ENCODE data around the gene LMAN1L.

The LMAN1L gene

GRCh38 chr15:74839526-74840395 is 27.1 kb downstream of the LMAN1L start:
- no peak overlapping the region for H3K4me3 Mint-ChIP-seq
- no peaks in the 10 kb centered on the region for H3K27me3 Mint-ChIP-seq (ENCODE audit: low read depth)
- no peak overlapping the region for H3K27ac Mint-ChIP-seq
- no peaks in the 10 kb centered on the region for H3K9me3 Mint-ChIP-seq
- H3K36me3 Mint-ChIP-seq (ENCODE audit: low read depth): peaks cover 17% of the 10 kb centered on the region
- peaks cover 28% of the 10 kb centered on the region for H3K4me1 Mint-ChIP-seq (ENCODE audit: low read depth)

- Mint-ChIP-seq H3K27ac (peak overlapping the region; percentile 55), H3K4me3 (peak overlapping the region; percentile 89)
These were observed 28.5 kb downstream of the LMAN1L start for GRCh38 chr15:74840851-74841775.

GRCh38 chr15:74841891-74842373 is 29.3 kb downstream of the LMAN1L start:
- H3K4me1 Mint-ChIP-seq (ENCODE audit: low read depth): peaks cover 39% of the 10 kb centered on the region

More at GRCh38 chr15:74840851-74841775, 28.5 kb downstream of the LMAN1L start:
- Mint-ChIP-seq H3K4me1 (ENCODE audit: low read depth) (peaks cover 37% of the 10 kb centered on the region), H3K27me3 (ENCODE audit: low read depth) (no peaks in the 10 kb centered on the region), H3K9me3 (no peaks in the 10 kb centered on the region), H3K36me3 (ENCODE audit: low read depth) (peaks cover 24% of the 10 kb centered on the region)

GRCh38 chr15:74842581-74843444 is 30.2 kb downstream of the LMAN1L start, which contains the start of gene ULK3:
Gene ULK3 (minus strand): TSS chr15:74843156. CDS start chr15:74843105, 51 bp downstream.
- Mint-ChIP-seq H3K27ac (peak within 1 kb of the TSS; percentile 84), H3K4me3 (peak within 1 kb of the TSS; percentile 89), H3K27me3 (ENCODE audit: low read depth) (no peaks in the 10 kb centered on the region), H3K36me3 (ENCODE audit: low read depth) (peaks cover 31% of the 10 kb centered on the region), H3K4me1 (ENCODE audit: low read depth) (peaks cover 42% of the 10 kb centered on the region), H3K9me3 (no peaks in the 10 kb centered on the region)

More at GRCh38 chr15:74841891-74842373, 29.3 kb downstream of the LMAN1L start:
- Mint-ChIP-seq H3K9me3 (no peaks in the 10 kb centered on the region), H3K27me3 (ENCODE audit: low read depth) (no peaks in the 10 kb centered on the region), H3K36me3 (ENCODE audit: low read depth) (peaks cover 26% of the 10 kb centered on the region), H3K27ac (peak overlapping the region; percentile 55), H3K4me3 (peak overlapping the region; percentile 89)

- H3K4me1 Mint-ChIP-seq (ENCODE audit: low read depth): peaks cover 42% of the 10 kb centered on the region
- peak overlapping the region; percentile 89 for H3K4me3 Mint-ChIP-seq
- H3K9me3 Mint-ChIP-seq: no peaks in the 10 kb centered on the region
- no peaks in the 10 kb centered on the region for H3K27me3 Mint-ChIP-seq (ENCODE audit: low read depth)
- H3K36me3 Mint-ChIP-seq (ENCODE audit: low read depth): peaks cover 35% of the 10 kb centered on the region
- peak overlapping the region; percentile 84 for H3K27ac Mint-ChIP-seq
These were observed 30.8 kb downstream of the LMAN1L start for GRCh38 chr15:74843445-74843828.

- Mint-ChIP-seq H3K4me1 (ENCODE audit: low read depth) (peaks cover 42% of the 10 kb centered on the region), H3K27ac (peak overlapping the region; percentile 84), H3K27me3 (ENCODE audit: low read depth) (no peaks in the 10 kb centered on the region), H3K9me3 (no peaks in the 10 kb centered on the region), H3K4me3 (peak overlapping the region; percentile 89), H3K36me3 (ENCODE audit: low read depth) (peaks cover 37% of the 10 kb centered on the region)
These were observed 31.3 kb downstream of the LMAN1L start for GRCh38 chr15:74843891-74844299.

- Mint-ChIP-seq H3K27me3 (ENCODE audit: low read depth) (no peaks in the 10 kb centered on the region), H3K27ac (peak overlapping the region; percentile 92)
These were observed 31.9 kb downstream of the LMAN1L start for GRCh38 chr15:74844319-74845207.

GRCh38 chr15:74845208-74845568 is 32.6 kb downstream of the LMAN1L start:
- Mint-ChIP-seq H3K36me3 (ENCODE audit: low read depth) (peaks cover 40% of the 10 kb centered on the region), H3K4me3 (peak overlapping the region; percentile 62), H3K4me1 (ENCODE audit: low read depth) (peaks cover 42% of the 10 kb centered on the region), H3K27me3 (ENCODE audit: low read depth) (no peaks in the 10 kb centered on the region), H3K27ac (peak overlapping the region; percentile 92), H3K9me3 (no peaks in the 10 kb centered on the region)

More at GRCh38 chr15:74844319-74845207, 31.9 kb downstream of the LMAN1L start:
- H3K4me3 Mint-ChIP-seq: peak overlapping the region; percentile 62
- peaks cover 42% of the 10 kb centered on the region for H3K4me1 Mint-ChIP-seq (ENCODE audit: low read depth)
- peaks cover 36% of the 10 kb centered on the region for H3K36me3 Mint-ChIP-seq (ENCODE audit: low read depth)
- no peaks in the 10 kb centered on the region for H3K9me3 Mint-ChIP-seq

- H3K4me3 Mint-ChIP-seq: peak overlapping the region; percentile 62
- H3K36me3 Mint-ChIP-seq (ENCODE audit: low read depth): peaks cover 40% of the 10 kb centered on the region
- H3K4me1 Mint-ChIP-seq (ENCODE audit: low read depth): peaks cover 42% of the 10 kb centered on the region
- no peaks in the 10 kb centered on the region for H3K9me3 Mint-ChIP-seq
- no peaks in the 10 kb centered on the region for H3K27me3 Mint-ChIP-seq (ENCODE audit: low read depth)
- peak overlapping the region; percentile 92 for H3K27ac Mint-ChIP-seq
These were observed 32.9 kb downstream of the LMAN1L start for GRCh38 chr15:74845581-74845980.

GRCh38 chr15:74847432-74847831 is 34.8 kb downstream of the LMAN1L start:
- H3K27ac Mint-ChIP-seq: no peak overlapping the region
- no peaks in the 10 kb centered on the region for H3K9me3 Mint-ChIP-seq
- no peak overlapping the region for H3K4me3 Mint-ChIP-seq
- H3K4me1 Mint-ChIP-seq (ENCODE audit: low read depth): peaks cover 28% of the 10 kb centered on the region
- peaks cover 45% of the 10 kb centered on the region for H3K36me3 Mint-ChIP-seq (ENCODE audit: low read depth)
- H3K27me3 Mint-ChIP-seq (ENCODE audit: low read depth): no peaks in the 10 kb centered on the region

- H3K4me3 Mint-ChIP-seq: no peak overlapping the region
- H3K36me3 Mint-ChIP-seq (ENCODE audit: low read depth): peaks cover 40% of the 10 kb centered on the region
- H3K9me3 Mint-ChIP-seq: no peaks in the 10 kb centered on the region
- H3K4me1 Mint-ChIP-seq (ENCODE audit: low read depth): peaks cover 10% of the 10 kb centered on the region
- H3K27me3 Mint-ChIP-seq (ENCODE audit: low read depth): no peaks in the 10 kb centered on the region
- H3K27ac Mint-ChIP-seq: no peak overlapping the region
These were observed 37.8 kb downstream of the LMAN1L start for GRCh38 chr15:74850393-74850792.

- Mint-ChIP-seq H3K4me3 (no peak overlapping the region), H3K9me3 (no peaks in the 10 kb centered on the region), H3K36me3 (ENCODE audit: low read depth) (peaks cover 33% of the 10 kb centered on the region), H3K4me1 (ENCODE audit: low read depth) (peaks cover 8% of the 10 kb centered on the region), H3K27me3 (ENCODE audit: low read depth) (no peaks in the 10 kb centered on the region), H3K27ac (no peak overlapping the region)
These were observed 39.3 kb downstream of the LMAN1L start for GRCh38 chr15:74851960-74852359.

Measured in T-helper 1 cell treated with Interleukin-12 subunit alpha and Interleukin-12 subunit beta and Interleukin-4 antibody, amounts not matched to agents 30 μg/mL and 1 μg/mL, for 36 hours (primary cell).